CD1c-positive myeloid dendritic cell (primary cell): ENCODE measurements around the gene GAP43.

Source experiments
- DNase-seq: peaks from one replicate; pipeline ENCODE4 v3.0.0-alpha.2; 2016; ENCODE audit errors: extremely low spot score

Gene GAP43

DNA sequence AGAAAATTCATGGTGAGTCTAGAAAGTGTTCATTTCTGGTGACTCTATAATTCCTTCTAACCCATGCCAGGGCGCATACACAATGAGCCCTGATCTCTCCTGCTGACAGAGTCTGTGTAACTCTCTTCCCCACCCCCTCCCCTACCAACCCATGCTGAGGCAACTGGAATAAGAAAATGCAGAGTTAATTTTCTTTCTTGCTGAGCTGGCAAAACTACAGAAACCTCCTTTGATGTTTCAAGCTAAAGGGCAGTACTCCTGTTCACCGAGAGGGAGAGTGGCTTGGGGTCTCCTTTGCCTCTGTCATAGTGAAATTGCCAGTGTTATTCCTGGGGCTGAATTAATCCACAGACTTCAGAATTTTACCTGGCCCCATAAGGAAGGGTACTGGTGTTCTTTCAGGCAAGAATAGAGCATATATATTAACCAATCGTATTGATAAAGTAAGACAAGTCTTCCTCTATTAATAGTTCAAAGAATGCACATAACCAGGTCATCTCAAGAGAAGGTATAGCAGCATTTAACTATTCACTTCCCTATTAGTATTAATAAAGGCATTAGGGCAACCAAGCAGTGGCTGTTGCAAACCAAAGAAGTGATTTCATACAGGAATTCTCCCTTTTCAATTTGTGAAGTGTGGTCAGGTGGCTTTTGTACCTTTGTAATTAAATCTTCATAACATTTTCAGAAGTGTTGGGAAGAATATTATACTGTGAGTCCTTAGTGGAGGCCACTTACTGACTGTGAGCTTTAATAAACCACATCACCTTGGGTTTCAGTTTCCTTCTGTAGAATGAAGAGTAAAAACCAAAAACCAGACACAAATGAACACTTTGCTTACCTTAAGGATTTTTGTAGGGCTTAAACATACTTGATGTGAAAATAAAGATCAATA is 4.1 kb downstream of the GAP43 start:
- DNase-seq, result no peak

DNA sequence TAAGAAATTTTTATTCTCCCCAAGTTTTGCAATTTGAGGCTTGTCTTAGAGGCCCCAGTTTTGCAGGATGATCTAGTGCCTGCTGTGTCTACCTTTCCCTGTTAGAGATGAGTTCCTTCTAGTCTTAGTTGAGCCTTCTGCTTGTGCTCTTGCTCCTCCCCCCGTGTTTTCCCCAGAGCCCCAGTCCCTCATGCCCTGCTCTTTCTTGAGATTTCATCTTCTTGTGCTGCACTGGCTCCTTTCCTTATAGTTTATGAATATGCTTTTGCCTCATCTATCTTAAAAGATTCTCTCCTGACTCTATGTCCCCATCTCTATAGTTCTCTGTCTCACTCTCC is 4.7 kb downstream of the GAP43 start:
- no peak for DNase-seq

DNA sequence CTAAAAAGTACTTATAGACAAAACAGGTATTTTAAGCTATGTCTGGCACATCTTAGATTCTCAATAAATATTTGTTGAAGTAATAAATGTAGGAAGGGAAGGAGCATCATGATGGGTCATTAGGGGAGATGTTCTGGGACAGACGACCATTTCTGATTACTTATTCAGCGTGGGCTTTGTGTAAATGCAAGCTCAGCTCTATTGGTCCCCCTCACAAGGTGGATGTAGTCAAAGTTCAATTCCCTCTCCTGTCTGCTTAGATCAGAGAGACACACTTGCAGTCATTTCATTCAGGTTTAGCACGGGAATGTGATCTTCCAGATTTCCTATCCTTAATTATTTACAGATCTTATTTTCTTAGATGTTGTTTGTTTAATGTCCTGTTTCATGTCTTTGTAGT is 7.5 kb downstream of the GAP43 start:
- no peak for DNase-seq

DNA sequence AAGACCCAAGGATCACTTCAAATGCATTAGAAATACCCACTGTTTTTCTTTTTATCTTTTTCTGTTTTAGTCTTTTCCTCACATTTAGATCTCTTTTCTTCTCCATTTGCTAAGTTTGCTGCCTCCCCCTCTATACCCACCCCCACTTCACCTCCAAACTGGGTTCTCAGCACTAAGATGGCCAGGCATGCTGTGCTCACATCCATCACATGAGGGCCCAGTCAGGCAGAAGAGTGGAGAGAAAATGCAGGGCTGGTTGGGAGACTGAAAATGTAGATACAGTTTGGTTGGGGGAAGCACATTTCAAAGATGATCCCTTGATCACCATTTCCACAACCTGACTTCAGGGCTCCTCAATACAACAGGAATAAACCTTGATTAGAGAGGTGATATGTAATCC is 8.7 kb downstream of the GAP43 start:
- DNase-seq, result no peak

DNA sequence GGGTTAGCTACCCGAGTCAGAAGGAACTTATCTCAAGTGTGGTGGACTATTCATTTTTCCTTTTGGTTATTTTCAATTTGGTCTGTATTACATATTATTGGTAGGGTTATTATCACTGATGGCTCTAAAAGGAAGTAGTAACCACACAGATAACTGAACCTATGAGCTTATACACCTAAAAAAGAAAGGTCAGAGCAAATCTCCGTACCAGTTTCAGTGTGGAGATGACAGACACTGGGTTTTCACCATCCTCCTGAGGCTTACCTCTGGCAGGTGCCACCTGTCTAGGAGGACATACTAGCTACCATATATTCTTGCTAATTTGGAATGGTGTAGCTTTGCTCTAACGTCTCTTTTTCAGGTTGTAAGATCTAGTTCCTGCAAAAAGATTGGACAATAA is 10.2 kb downstream of the GAP43 start:
- no peak for DNase-seq

DNA sequence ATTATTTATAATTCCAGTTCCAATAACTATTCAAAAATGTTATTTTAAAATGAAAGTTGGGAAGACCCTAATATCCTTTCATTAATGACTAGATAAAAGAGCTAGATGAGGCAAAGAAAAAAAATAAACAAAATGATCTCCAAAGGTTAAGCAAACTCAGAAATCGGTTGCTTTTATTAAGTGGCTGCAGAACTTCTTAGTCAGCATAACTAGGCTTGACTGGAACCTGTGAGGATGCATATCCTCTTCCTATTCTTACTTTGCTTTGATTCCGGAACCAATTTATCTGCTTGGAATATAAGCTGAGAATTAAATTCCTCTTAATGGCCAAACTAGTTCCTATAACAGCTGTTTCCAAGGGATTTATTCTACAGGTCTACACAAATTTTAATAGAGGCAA is 10.7 kb downstream of the GAP43 start:
- DNase-seq, result no peak

DNA sequence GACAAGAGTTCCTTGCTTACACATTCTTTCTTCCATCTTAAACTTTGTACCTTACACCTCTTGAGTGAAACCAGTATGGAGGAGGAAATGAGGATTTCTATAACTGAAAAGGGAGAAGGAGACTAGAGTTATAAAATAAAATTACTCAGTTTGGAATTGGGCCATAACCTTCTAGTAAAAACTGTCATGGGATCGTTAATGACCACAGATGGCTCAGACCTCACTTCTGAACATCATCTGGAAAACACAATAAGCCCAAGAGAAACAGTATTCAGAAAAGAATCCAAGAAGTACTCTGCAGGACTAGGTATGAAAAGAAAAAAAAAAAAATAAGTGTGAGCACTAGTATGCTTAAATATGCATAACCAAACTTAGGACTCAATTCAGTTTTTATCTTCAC is 12.1 kb downstream of the GAP43 start:
- no peak for DNase-seq

DNA sequence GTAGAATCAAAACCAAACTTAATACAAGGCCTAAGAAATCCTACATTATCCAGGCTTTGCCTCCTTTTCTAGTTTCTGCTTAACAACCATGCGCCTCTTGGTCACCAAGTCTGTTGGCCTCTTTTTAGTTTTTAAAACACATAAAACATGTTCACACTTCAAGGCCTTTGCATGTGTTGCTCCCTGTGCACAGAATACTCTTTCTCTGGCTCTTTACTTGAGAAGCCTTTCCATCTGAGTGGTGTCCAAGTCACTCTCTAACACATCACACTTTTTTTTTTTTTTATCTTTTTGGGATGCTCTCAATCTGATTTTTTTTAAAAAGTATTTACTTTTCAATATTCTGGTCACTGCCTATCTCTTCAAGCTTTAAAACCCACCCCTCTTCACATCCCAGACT is 14.9 kb downstream of the GAP43 start:
- no peak for DNase-seq

DNA sequence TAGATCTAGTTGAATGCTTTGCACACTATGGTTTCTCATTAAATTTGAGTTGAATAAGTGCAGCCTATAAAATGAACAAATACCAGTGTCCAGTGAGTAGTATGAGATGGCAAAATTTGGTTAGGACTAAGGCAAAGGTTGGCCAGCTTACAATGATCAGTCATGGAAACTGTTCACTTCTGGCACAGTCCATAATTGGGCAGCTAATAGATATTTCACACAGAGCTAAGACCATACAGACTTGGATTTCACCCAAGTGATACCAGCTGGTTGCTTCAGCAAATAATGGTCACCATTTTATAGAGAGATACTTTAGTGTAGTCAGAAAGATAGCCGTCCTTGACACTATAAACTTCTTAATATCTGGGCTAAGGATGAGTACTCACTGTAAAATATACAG is 15.7 kb downstream of the GAP43 start:
- DNase-seq, result no peak

DNA sequence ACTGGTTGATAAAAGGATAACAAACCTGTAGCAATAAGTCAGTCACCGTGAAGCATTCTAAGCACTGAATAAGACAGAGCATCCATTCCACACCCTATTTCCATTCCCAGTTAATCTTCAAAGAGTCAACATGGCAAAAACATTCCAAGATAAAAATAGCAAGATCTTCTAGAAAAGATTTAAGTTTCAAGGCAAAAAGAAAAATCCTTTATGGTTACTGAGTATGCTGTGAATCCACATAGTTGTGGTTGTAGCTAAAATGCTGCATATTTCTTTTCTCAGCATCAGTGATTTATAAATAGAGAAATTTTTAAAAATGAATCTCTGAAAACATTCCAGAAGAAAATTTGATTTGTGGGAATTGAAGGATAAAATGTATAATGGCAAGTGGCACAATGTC is 21.1 kb downstream of the GAP43 start:
- DNase-seq, result no peak

DNA sequence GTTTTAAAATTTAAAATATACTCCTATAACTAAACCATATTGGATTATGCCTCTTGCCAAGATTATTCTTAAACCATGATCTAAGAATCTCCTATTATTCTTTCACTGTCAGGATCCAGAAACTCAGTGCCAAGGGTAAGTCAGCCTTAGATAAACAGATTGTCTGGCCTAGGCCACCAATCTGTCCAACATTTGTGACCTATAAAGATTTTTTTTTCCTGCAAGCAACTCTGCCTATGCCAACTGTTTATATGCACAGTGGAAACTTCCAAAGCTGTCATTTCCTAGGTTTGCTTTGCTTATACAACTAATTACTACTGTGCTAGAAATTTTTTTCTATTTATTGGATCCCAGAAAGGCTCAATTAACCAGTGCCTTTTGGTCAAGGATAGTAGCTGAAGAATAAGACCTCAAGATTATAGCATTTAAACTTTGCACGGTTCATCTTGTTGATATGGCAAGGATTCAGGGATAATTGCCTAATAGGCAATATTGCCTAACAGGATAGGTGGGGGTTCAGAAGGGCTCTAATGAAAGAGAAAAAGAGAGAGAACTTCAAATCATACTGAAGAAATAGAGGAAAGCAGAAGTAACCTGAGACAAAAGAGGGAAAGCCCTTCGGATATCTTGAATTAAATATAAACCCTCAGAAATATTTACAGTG is 22.8 kb downstream of the GAP43 start:
- DNase-seq, result no peak

DNA sequence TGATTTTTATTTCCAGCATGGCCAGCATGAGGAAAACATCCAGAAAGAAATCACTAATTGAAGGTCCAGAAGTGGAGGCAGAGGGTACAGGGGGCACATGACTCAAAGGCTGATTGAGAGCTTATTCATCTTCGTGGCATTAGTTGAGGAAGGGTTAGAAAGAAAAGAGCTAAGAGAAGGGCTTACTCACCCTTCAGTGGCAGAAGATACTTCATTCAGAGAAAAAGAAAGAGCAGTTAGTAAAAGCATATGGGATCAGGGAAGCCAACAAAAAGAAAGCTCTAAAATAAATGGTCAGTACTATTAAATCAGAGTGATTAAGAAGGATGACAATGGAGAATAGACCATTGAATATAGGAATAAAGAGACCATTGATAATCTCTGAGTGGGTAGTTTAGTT is 25.2 kb downstream of the GAP43 start:
- no peak for DNase-seq

DNA sequence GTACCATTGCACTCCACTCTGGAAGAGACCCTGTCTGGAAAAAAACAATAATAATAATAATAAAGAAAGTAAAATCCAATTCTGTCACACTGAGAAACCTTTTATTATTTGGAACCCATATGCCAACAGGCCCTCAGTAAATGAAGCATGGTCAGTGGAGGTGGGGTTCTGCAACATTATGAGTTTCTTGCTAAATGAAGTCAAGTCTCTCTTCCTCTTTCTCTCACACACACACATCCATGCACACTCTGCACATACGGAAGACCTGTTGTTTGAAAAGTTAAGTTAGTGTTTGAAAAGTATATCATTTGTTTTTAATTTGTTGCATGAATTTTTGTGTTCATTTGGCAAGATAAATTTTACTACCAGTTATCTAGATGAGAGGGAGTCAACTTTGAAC is 27.8 kb downstream of the GAP43 start:
- DNase-seq, result peak; percentile 33

DNA sequence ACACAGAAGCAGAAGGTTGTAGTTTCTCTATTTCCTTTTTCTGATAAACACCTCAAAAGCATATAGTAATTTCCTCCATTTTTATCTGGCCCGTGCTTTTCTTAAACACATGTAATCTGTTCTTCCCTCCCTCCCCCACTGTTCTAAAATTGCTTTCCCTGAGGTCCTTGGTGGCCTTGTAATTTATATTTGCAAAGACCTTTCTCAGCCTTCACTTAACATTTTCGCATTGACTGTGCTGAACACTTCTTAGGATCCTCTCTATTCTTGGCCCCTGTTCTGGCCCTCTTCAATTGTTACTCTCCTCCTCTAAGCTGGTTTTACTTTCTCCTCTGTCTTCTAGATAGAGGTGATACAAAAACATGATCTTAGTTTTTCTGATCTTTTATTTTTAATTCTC is 28.3 kb downstream of the GAP43 start:
- DNase-seq, result no peak

DNA sequence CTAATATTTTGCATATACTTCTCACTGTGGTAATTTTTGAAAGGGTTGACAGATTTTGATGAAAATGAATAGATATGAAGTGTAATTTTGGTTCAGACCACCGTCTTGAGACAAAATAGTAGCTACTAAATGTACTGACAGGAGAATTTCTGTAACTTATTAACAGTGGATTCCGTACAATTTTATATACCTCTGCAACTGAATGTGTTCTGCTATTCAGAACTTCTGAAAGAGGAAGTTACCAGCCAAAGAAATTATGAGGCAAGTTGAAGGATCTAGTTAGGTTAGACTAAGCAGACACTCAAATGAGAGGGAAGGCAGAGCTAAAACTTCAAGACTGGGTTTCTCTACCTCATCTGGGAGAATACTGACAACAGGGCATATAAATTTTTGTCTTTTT is 29.4 kb downstream of the GAP43 start:
- DNase-seq, result peak; percentile 42

DNA sequence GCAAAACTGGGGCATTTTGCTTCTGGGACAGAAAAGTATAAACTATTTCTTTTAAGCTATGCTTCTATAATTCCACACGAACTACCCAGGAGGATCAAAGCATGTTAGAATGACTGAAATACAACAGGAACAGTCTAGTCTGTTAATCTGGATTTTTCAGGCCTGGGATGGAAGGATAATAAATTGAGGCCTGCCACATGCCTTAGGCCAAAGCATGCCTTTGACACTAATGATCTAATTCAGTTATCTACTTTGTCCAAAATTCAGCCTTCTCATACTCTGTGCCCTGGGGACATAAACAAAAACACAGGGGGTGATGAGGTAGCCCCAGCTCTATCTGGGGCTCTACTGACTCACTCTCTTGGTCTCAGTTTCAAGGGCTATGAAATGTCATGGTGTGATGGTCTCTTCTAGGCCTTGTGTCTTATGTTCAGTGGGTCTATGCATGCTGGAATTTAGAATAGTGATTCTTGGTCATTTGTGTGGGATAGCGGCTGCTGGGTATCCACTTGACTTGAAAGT is 32.5 kb downstream of the GAP43 start:
- DNase-seq, result no peak

DNA sequence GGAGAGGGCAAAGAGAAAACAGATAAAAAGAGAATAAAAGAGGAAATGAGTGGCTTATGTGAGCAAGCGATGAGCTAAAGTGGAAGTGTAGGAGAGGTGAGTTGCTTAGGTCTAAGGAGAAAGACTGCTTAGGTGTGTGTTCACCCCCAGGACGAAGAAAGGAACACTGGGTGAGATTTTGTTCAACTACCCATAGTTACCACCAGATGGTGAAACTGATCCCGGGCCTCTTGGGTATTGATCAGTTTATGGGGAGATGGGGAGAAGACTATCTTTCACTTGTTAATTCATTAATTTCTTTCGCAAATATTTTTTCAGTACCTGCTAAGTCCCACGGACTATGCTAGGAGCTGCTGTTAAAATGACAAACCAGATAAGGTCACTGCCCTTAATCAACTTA is 33.9 kb downstream of the GAP43 start:
- DNase-seq, result no peak

DNA sequence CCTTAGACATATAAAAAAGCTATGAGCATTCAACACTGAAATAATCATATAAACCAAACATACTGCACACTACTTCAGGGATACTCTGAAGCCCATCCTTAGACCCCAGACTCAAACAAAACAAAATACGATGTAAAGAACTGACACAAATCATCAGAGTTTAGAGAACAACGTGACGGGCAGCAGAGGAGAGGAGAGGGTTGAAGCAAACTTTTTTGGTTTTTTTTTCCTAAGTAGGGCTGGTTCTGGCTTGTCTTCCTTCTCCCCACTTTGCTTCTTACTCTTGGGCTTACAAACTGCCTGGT is 34.7 kb downstream of the GAP43 start:
- no peak for DNase-seq

DNA sequence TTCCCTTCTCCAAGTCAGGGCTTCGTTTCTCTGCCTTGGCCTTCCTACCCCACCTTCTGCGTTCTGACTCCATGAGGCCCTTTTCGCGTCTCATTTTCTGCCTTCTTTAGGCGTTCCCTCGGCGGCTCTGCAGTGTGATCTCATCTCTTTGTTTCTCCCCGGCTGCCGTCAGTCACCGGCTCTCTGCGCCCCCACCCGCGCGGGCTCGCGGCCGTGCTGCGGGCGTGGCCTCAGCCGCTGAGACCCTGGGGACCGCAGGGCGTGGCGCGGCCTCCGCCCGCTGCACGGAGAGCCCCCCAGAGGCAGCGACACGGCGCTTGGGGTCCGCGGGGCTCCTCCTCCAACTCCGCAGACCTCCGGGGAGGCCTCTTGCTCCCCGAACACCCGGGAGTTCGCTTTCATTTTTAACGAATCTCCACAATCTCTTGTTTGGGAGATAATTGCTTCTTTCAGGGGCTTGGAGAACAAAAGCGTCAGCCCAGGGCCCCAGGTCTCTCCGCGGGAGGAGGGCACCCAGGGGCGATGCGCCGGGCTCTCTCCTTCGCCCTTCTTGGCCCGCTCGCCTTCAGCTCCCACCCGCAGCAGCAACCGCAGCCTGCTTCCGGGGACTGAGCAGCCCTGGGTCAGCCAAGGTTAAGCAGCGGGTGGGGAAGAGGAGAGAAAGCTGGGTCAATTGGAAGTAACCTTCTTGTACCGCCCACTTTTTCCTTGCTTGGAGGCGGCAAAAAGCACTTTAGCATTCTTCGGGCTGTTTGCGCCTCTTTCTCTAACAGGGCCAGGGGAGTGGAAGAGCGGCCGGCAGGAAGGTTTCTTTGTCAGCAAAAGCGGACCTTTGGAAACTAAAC is 35.2 kb downstream of the GAP43 start:
- peak; percentile 65 for DNase-seq

DNA sequence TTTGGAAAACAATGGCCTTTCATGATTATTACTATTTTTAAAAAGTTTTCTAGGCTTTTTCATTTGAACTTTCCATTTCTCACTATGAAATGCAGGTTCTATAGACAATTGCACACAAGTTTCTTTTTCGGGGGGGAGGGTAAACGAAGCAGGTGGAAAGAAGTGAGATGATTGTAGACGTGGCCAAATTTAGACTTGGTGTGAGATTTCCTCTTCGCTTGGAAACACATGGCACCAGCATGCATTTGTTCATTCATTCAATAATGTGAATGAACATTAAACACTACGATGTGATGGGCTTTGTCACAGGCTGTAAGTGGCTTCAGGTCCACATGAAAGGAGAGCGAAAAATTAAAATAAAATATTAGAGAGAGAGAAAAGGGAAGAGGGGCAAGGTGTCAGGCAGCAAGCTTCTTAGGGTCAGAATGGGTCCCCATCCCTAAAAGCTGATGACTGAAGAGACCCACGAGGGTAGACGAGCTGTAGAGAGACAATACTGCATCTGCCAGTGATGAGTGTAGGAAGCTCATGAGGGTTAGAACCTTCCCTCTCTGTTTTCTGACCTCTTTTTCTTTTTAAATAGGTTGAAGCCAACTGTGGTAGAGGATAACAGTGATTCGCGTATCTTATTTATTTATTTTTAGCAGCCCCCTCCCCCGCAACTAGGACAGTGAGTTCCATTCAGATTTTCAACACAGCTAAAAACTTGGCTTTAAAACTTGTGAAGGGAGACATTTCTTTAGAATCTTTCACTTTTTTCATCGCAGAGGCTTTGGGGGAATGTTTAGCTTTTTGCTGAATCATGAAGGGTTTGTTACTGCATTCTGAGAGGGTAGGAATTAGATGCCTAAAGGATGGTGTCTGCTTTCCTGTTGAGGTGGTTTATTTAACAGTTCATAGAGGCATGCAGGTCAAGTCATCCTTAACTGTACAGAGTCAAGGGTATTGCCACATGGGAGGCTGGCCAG is 36.2 kb downstream of the GAP43 start:
- no peak for DNase-seq

DNA sequence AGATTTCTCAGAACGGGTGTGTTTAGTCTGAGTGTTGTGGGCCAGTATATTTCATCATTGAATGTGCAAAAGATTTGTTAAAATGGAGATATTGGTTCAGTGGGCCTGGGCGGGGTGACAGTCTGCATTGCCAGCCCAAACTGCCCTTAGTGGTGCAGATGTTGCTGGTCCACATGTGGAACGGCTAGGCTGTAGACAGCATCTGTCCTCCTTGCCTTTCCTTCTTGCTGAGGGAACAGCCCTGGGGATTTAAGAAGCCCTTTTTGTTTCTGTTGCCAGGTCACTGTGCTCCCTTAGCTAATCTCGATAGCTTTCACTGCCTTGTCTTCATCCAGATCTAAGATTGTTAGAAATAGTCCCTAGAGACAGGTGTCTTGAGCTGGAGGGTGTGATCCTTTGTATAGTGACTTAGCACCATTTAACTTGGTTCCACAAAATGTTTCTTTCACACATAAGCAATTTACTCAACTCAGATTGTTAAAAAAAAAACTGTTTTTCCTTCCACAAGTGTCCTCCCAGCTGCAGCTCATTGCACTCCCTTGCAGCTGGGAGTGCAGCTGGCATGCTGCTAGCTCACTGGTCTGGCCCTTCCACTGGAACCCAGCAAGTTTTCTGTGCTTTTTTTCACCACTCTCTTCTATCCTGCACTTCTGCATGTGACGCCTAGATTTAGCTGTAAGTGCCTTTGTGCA is 37.5 kb downstream of the GAP43 start:
- DNase-seq, result no peak
